Glutamatergic neuron (in vitro differentiated cells): ENCODE measurements around the gene PRPH2. TPM values are rescaled to one million over a fixed set of nuclear protein-coding genes. Genes with fewer than 3 reads are reported as not detected.

Experiments used
- DNase-seq: peaks from one replicate; pipeline ENCODE4 v3.0.0; 2022
- H3K27ac Mint-ChIP-seq: one replicate; pipeline ENCODE4 v1.8.0; 2020; ENCODE audit warnings: mild to moderate bottlenecking, mixed read lengths, inconsistent platforms; ENCODE audit not compliant: unreplicated experiment
- H3K27me3 Mint-ChIP-seq: one replicate; pipeline ENCODE4 v1.8.0; 2020; ENCODE audit warnings: mild to moderate bottlenecking, moderate library complexity, mixed read lengths, inconsistent platforms; ENCODE audit not compliant: unreplicated experiment
- H3K36me3 Mint-ChIP-seq: one replicate; pipeline ENCODE4 v1.8.0; 2020; ENCODE audit warnings: mild to moderate bottlenecking, mixed read lengths, inconsistent platforms; ENCODE audit not compliant: unreplicated experiment
- H3K4me1 Mint-ChIP-seq: one replicate; pipeline ENCODE4 v1.8.0; 2020; ENCODE audit warnings: mild to moderate bottlenecking, low read depth, mixed read lengths, inconsistent platforms; ENCODE audit not compliant: unreplicated experiment
- H3K4me3 Mint-ChIP-seq: one replicate; pipeline ENCODE4 v1.8.0; 2020; ENCODE audit warnings: mild to moderate bottlenecking, mixed read lengths, inconsistent platforms; ENCODE audit not compliant: unreplicated experiment
- H3K9me3 Mint-ChIP-seq: one replicate; pipeline ENCODE4 v1.8.0; 2020; ENCODE audit warnings: mild to moderate bottlenecking, moderate library complexity, mixed read lengths, inconsistent platforms; ENCODE audit not compliant: unreplicated experiment
- total RNA-seq: library from RNA; stranded (reverse); fragmentation: NEBNext Ultra II Directional; extraction: Animal tissue kit (Norgen Biotek cat#: 25700); gene quantifications from one replicate; pipeline ENCODE4 v1.2.1, GENCODE V29; 2021; ENCODE audit not compliant: unreplicated experiment
- TF ChIP-seq, protein P1 (sequence below): fragments of 200-600 bp; sonication (generic); IDR thresholded peaks from one replicate; pipeline ENCODE4 v1.5.0; 2021; ENCODE audit not compliant: partially characterized antibody, unreplicated experiment

PRPH2 gene
- total RNA-seq, 1 donor from 2014 or later = not detected

DNA sequence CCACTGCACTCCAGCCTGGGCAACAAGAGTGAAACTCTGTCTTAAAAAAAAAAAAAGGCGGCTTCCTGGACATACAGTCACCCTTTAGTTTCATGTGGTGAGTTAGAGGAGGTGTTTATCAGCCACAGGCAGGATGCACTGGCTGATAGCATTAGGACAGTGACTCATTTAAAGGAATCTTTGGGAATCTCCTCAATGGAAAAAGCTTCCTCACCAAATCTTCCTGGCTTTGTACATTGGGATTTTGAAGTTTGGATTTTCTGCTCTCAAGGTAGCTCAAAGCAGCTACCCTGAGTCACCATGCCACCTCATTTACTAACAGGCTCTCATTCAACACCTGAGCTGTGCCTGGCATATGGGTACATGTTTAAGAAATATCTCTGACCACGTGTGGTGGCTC is 20.2 kb downstream of the PRPH2 start:
- TF ChIP-seq, protein P1, sequence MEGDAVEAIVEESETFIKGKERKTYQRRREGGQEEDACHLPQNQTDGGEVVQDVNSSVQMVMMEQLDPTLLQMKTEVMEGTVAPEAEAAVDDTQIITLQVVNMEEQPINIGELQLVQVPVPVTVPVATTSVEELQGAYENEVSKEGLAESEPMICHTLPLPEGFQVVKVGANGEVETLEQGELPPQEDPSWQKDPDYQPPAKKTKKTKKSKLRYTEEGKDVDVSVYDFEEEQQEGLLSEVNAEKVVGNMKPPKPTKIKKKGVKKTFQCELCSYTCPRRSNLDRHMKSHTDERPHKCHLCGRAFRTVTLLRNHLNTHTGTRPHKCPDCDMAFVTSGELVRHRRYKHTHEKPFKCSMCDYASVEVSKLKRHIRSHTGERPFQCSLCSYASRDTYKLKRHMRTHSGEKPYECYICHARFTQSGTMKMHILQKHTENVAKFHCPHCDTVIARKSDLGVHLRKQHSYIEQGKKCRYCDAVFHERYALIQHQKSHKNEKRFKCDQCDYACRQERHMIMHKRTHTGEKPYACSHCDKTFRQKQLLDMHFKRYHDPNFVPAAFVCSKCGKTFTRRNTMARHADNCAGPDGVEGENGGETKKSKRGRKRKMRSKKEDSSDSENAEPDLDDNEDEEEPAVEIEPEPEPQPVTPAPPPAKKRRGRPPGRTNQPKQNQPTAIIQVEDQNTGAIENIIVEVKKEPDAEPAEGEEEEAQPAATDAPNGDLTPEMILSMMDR = no peak
- DNase-seq = no peak
- no peaks in the 10 kb centered on the region for H3K36me3 Mint-ChIP-seq
- no peaks in the 10 kb centered on the region for H3K4me1 Mint-ChIP-seq
- no peak overlapping the region for H3K4me3 Mint-ChIP-seq
- no peak overlapping the region for H3K27ac Mint-ChIP-seq
- peaks cover 8% of the 10 kb centered on the region for H3K27me3 Mint-ChIP-seq
- H3K9me3 Mint-ChIP-seq = peaks cover 4% of the 10 kb centered on the region

DNA sequence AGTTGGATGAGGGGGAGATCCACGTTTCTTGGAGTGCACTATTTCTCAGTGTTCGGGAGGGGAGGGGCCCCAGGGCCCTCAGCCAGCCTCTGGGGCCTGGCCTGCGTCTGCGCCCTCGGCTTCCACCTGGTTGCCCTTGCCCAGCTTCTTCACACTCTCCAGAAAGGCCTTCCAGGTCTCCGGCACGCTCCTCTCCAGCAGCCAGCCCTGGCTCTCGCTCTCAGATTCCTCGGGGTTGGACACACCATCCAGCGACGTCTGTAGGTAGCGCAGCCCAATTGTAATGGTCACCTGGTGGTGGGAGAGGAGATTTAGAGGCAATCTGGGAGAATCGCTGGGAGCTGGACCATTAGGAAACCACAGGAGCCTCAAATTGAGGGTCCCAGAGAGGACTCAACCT is 24.2 kb downstream of the PRPH2 start:
- Mint-ChIP-seq H3K27ac (no peak overlapping the region), H3K27me3 (peaks cover 5% of the 10 kb centered on the region), H3K4me1 (no peaks in the 10 kb centered on the region), H3K9me3 (peaks cover 2% of the 10 kb centered on the region), H3K36me3 (no peaks in the 10 kb centered on the region), H3K4me3 (no peak overlapping the region)
- DNase-seq = no peak
- TF ChIP-seq, protein P1 = no peak

DNA sequence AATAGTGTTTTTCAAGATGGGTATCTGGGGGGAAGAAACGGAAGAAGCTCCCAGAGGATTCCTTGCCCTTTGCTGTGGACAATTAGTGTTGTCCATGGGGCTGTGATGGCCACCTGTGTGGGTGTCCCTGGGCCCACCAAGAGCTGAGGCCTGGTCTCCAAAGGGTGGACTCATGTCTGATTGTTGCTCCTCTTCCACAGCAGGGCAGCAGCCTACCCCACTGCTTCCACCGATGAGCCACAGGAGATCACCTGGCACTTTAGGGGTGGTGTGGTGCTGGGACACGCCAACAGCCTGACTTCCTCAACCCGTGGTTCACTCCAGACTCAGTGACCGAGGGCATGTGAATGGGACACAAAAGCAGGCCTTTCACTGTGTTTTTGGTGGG is 25.1 kb downstream of the PRPH2 start:
- H3K27me3 Mint-ChIP-seq = peaks cover 5% of the 10 kb centered on the region
- H3K27ac Mint-ChIP-seq = no peak overlapping the region
- no peak for DNase-seq
- no peaks in the 10 kb centered on the region for H3K4me1 Mint-ChIP-seq
- H3K4me3 Mint-ChIP-seq = no peak overlapping the region
- H3K36me3 Mint-ChIP-seq = no peaks in the 10 kb centered on the region
- peaks cover 2% of the 10 kb centered on the region for H3K9me3 Mint-ChIP-seq
- TF ChIP-seq, protein P1 = no peak

DNA sequence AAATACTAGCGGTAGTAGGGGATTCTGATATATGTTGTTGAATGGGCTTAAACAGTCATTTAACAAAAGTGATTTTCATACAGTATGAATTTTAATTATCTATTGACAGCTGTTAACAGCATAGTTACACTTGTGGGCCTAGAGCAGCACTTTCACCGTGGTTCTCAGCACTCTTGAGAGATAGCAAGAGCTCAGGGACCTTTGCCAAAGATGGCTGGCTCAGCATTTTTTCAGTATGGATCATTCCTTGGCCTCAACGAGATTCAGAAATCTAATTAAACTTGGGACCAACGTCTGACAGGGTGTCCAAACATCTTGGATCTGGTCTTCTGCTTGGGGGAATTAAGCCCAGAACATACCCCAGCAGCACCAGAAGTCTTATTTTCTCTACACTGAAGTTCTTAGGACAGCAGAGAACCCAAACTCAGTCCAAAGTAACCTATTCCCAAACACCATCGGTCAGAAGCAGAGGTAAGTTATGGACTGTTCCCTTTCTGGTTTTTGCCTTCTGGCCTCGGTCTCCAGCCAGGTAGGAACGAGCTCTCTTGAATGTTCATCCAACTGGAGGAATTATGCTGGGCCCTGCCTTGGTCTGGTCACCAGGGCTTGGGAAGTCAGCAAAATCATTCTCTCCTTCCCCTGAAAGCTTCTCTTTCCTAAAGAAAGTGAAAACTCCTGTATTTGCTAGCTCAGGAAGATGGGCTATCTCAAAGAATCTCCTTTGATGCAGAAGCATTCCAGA is 25.7 kb downstream of the PRPH2 start:
- H3K9me3 Mint-ChIP-seq = peaks cover 2% of the 10 kb centered on the region
- no peaks in the 10 kb centered on the region for H3K4me1 Mint-ChIP-seq
- peaks cover 5% of the 10 kb centered on the region for H3K27me3 Mint-ChIP-seq
- H3K4me3 Mint-ChIP-seq = no peak overlapping the region
- no peaks in the 10 kb centered on the region for H3K36me3 Mint-ChIP-seq
- no peak for DNase-seq
- TF ChIP-seq, protein P1 = no peak
- no peak overlapping the region for H3K27ac Mint-ChIP-seq

DNA sequence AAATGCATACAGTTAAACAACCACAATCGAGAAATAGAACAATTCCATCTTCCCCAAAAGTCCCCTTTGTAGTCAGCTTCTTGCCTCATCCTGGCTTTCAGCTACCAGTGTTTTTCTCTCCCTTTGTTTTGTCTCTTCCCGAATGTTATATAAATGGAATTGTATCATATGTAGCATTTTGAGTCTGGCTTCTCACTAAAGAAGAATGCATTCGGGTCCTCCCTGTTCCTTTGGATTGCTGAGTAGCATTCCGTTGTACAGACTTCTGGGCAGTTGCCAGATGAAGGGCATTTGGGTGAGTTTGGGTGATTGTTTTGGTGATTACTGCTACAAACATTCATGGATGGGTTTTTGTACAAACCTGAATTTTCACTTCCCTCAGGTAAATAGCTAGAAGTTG is 27.8 kb downstream of the PRPH2 start:
- TF ChIP-seq, protein P1 = no peak
- H3K4me1 Mint-ChIP-seq = no peaks in the 10 kb centered on the region
- no peak overlapping the region for H3K27ac Mint-ChIP-seq
- peaks cover 5% of the 10 kb centered on the region for H3K27me3 Mint-ChIP-seq
- no peak overlapping the region for H3K4me3 Mint-ChIP-seq
- no peaks in the 10 kb centered on the region for H3K9me3 Mint-ChIP-seq
- H3K36me3 Mint-ChIP-seq = no peaks in the 10 kb centered on the region
- no peak for DNase-seq
